Right lobe of liver (tissue), 6 donors: ENCODE measurements around the gene KLF16. TPM values are rescaled to one million over a fixed set of nuclear protein-coding genes. Genes with fewer than 3 reads are reported as not detected.
A peak's percentile ranks its signal among the peaks of the same experiment; 100 is the strongest.

Experiments used
- ATAC-seq, 4 donors: fragments of 200-7000 bp; cut with Tn5 transposase; one replicate each; pipeline ENCODE4 v1.9.1; 2020; ENCODE audit warnings: mild to moderate bottlenecking in 4 of 4, moderate library complexity in 4 of 4
- DNase-seq, 3 donors: peaks; one replicate each; pipeline ENCODE4 v3.0.0-alpha.2; 2020
- H3K27ac ChIP-seq, 3 donors: fragments of 200-600 bp; one replicate each; pipeline ENCODE4 v1.8.0; 2022
- H3K27me3 ChIP-seq, 2 donors: fragments of 200-600 bp; one replicate each; pipeline ENCODE4 v1.8.0; 2022
- H3K36me3 ChIP-seq, 4 donors: fragments of 200-600 bp; sonication (generic) in 1 of 4; one replicate each; pipeline versions ENCODE4 v1.5.1 to v1.8.0; 2017 to 2022; ENCODE audit warnings: control low read depth in 1 of 4
- H3K4me1 ChIP-seq, 4 donors: fragments of 200-600 bp; sonication (generic) in 1 of 4; one replicate each; pipeline versions ENCODE4 v1.5.1 to v1.8.0; 2017 to 2022; ENCODE audit warnings: control low read depth in 1 of 4
- H3K4me3 ChIP-seq, 3 donors: fragments of 200-600 bp; one replicate each; pipeline ENCODE4 v1.8.0; 2022
- H3K9me3 ChIP-seq, 4 donors: fragments of 200-600 bp; sonication (generic) in 1 of 4; one replicate each; pipeline versions ENCODE4 v1.5.1 to v1.8.0; 2017 to 2022; ENCODE audit warnings: control low read depth in 1 of 4
- CTCF ChIP-seq, 4 donors: fragments of 200-600 bp in 3 of 4; fragments of 450-650 bp in 1 of 4; IDR thresholded peaks; one replicate each; pipeline versions ENCODE4 v1.5.1 to v1.8.0; 2016 to 2022; ENCODE audit warnings: antibody characterized with exemption in 4 of 4, mild to moderate bottlenecking in 2 of 4
- POLR2A ChIP-seq: fragments of 450-650 bp; IDR thresholded peaks from one replicate; pipeline ENCODE4 v1.6.1; 2017; ENCODE audit warnings: antibody characterized with exemption, mild to moderate bottlenecking
- WGBS: methylation state at CpG from one replicate; pipeline ENCODE4 v1.1.6; 2018; ENCODE audit warnings: low coverage, low lambda C conversion rate; ENCODE audit not compliant: insufficient coverage; ENCODE audit errors: missing lambda C conversion rate; 5-methylcytosine and 5-hydroxymethylcytosine counted together
- intact Hi-C, 2 donors: fragments of 100-400 bp; cut with DNase I; formaldehyde crosslinking; loops; one replicate each; pipeline versions ENCODE4 v1.11.2 to v1.14.1; 2022
- total RNA-seq, 6 experiments: library from RNA; depleted of rRNA in 2 of 6; stranded (reverse); fragments of >200 nt in 2 of 6; fragmentation: NEBNext Ultra II Directional in 3 of 6; extraction: Animal tissue kit (Norgen Biotek cat#: 25700) in 3 of 6; gene quantifications; one replicate each; pipeline versions ENCODE4 v1.1.0 to v1.2.4, GENCODE V29; 2016 to 2023
- donor health status: DM: no; HTN: yes; CAD: no.
- donor health status: DM: no; HTN: no; CAD: no.
- donor health status: DM: no; HTN: no; CAD: no.
- donor health status: DM: no; HTN: yes; CAD: no.
- donor health status: DM: no; HTN: yes; CAD: no.

The KLF16 gene
- total RNA-seq, 6 experiments from 2014 or later, result 9.9 to 23.6 (median 10.8) TPM

- TF ChIP-seq POLR2A, result peak; percentile 28
- TF ChIP-seq CTCF (IDR thresholded peaks at IDR 0.05), result no peak
- Histone ChIP-seq H3K27me3 (no peaks in the 10 kb centered on the region), H3K36me3 (no peaks in the 10 kb centered on the region), H3K4me1 (peaks cover 0 to 61% (median 21%) of the 10 kb centered on the region in 4 donors), H3K9me3 (no peaks in the 10 kb centered on the region), H3K27ac (peak overlapping the region; percentile 69 to 89 (median 77)), H3K4me3 (peak overlapping the region; percentile 34 to 45 (median 36))
- DNase-seq (peak; percentile 92 to 95 (median 94)), ATAC-seq (peak; percentile 66 to 72 (median 69))
- intact Hi-C loops, result no loop called here
- WGBS, result no CpG with 5 or more reads among the region's 73 CpGs
Measured at GRCh38 chr19:1856698-1857603, 6.4 kb downstream of the KLF16 start.

GRCh38 chr19:1856345-1856697 is 7.1 kb downstream of the KLF16 start:
- Histone ChIP-seq H3K4me3 (peak overlapping the region; percentile 19 to 45 (median 34)), H3K27me3 (no peaks in the 10 kb centered on the region), H3K9me3 (no peaks in the 10 kb centered on the region), H3K4me1 (peaks cover 0 to 55% (median 18%) of the 10 kb centered on the region in 4 donors), H3K36me3 (no peaks in the 10 kb centered on the region), H3K27ac (peak overlapping the region; percentile 49 to 89 (median 77))
- ATAC-seq (no peak), DNase-seq (no peak)
- intact Hi-C loops, result no loop called here
- TF ChIP-seq CTCF (IDR thresholded peaks at IDR 0.05) (no peak), POLR2A (no peak)
- WGBS, result 60% methylated on average over 1 of the region's 6 CpGs

GRCh38 chr19:1855828-1856255 is 7.5 kb downstream of the KLF16 start:
- TF ChIP-seq POLR2A (no peak), CTCF (IDR thresholded peaks at IDR 0.05) (no peak)
- ATAC-seq (no peak), DNase-seq (peak; percentile 40 to 66 (median 60))
- Histone ChIP-seq H3K4me1 (peaks cover 0 to 53% (median 16%) of the 10 kb centered on the region in 4 donors), H3K9me3 (no peaks in the 10 kb centered on the region), H3K27me3 (no peaks in the 10 kb centered on the region), H3K4me3 (peak overlapping the region in 2 of 3 donors; percentile 10 to 19), H3K36me3 (no peaks in the 10 kb centered on the region), H3K27ac (peak overlapping the region; percentile 49 to 89 (median 77))
- intact Hi-C loops, result no loop called here
- 55% methylated on average over 6 of the region's 13 CpGs for WGBS

GRCh38 chr19:1855040-1855827 is 8.1 kb downstream of the KLF16 start:
- H3K27ac ChIP-seq, result peak overlapping the region; percentile 53 to 89 (median 77)
- no peaks in the 10 kb centered on the region for H3K9me3 ChIP-seq
- ATAC-seq (peak; percentile 48 to 64 (median 54)), DNase-seq (peak; percentile 85 to 92 (median 91))
- WGBS, result no CpG with 5 or more reads among the region's 33 CpGs
- peak overlapping the region in 1 of 3 donors; percentile 10 for H3K4me3 ChIP-seq
- no peaks in the 10 kb centered on the region for H3K27me3 ChIP-seq
- intact Hi-C loops, result no loop called here
- peaks cover 0 to 47% (median 13%) of the 10 kb centered on the region in 4 donors for H3K4me1 ChIP-seq
- H3K36me3 ChIP-seq, result no peaks in the 10 kb centered on the region
- TF ChIP-seq CTCF (IDR thresholded peaks at IDR 0.05), result no peak
- peak; percentile 50 for TF ChIP-seq POLR2A
